ENCODE measurements around the gene TBC1D17. TPM values are rescaled to one million over a fixed set of nuclear protein-coding genes. Genes with fewer than 3 reads are reported as not detected.

Gene TBC1D17
- total and polyA plus RNA-seq, 2 of the 13 experiments (the other 11 are each of a cell fraction or from before 2014, with no cell fraction given) = 9.7 to 16.9 TPM

DNA sequence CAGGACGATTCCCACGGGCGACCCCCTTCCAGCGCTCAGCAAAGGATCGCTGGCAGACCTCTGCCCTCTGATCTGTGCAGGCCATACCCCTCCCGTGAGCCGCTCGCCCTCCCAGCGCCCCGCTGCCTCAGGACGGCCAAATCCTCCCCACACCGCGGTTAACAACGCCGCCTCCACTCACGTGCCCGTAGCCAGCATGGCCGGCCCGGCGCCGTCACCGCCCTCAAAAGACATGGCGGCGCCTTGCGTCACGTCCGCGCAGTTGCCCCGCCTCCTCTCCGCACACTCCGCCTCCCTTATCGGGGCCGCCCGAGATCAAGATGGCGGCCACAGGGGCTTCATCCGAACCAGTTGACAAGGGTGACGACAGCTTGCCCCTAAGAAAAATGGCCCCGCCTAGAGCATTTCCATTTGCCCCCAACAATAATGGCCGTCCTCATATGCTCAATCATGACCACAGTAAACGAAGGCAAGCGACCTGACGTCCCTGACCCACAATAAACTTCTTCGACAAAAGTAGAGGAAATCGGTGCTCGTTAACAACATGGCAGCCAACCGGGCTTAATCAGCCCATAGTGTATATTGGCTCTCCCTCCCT is 981 bp upstream of the TBC1D17 start (continued):
- TF ChIP-seq ZBTB44 (CRISPR knock-in tag; IDR thresholded peaks at IDR 0.05) (0 out of 2 replicates have a peak, but pooled peaks have one; percentile 16), ZNF207 (IDR thresholded peaks at IDR 0.05; ENCODE audit: borderline replicate concordance) (no peak), ZNF337 (CRISPR knock-in tag; IDR thresholded peaks at IDR 0.05; ENCODE audit: borderline replicate concordance, low read depth) (no peak), SKIL (CRISPR knock-in tag; IDR thresholded peaks at IDR 0.05; ENCODE audit: borderline replicate concordance) (no peak), MAFG (CRISPR knock-in tag; IDR thresholded peaks at IDR 0.05) (no peak), ZNF451 (CRISPR knock-in tag; IDR thresholded peaks at IDR 0.05) (no peak), MIER3 (CRISPR knock-in tag; IDR thresholded peaks at IDR 0.05; ENCODE audit: borderline replicate concordance) (peak; percentile 63; the same call in 1 of the 2 replicates), ZNF589 (CRISPR knock-in tag; conservative IDR thresholded peaks at IDR 0.05) (0 out of 2 replicates have a peak, but pooled peaks have one; percentile 73), ATF4 (CRISPR knock-in tag; IDR thresholded peaks at IDR 0.05) (peak in 1 of 2 experiments; percentile 80; a peak in 2 of 4 replicates), ZNF572 (CRISPR knock-in tag; IDR thresholded peaks at IDR 0.05) (no peak), PBX3 (CRISPR knock-in tag; IDR thresholded peaks at IDR 0.05; ENCODE audit: borderline replicate concordance) (no peak), GATAD2A (CRISPR knock-in tag; IDR thresholded peaks at IDR 0.05) (no peak), ZNF317 (CRISPR knock-in tag; IDR thresholded peaks at IDR 0.05) (peak; percentile 83), SSRP1 (CRISPR knock-in tag; IDR thresholded peaks at IDR 0.05) (no peak), ZNF678 (CRISPR knock-in tag; IDR thresholded peaks at IDR 0.05) (no peak), SP2 (CRISPR knock-in tag; IDR thresholded peaks at IDR 0.05) (peak; percentile 88), ADNP (CRISPR knock-in tag; IDR thresholded peaks at IDR 0.05) (no peak)
- TF ChIP-seq, protein P1, sequence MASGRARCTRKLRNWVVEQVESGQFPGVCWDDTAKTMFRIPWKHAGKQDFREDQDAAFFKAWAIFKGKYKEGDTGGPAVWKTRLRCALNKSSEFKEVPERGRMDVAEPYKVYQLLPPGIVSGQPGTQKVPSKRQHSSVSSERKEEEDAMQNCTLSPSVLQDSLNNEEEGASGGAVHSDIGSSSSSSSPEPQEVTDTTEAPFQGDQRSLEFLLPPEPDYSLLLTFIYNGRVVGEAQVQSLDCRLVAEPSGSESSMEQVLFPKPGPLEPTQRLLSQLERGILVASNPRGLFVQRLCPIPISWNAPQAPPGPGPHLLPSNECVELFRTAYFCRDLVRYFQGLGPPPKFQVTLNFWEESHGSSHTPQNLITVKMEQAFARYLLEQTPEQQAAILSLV (CRISPR knock-in tag; IDR thresholded peaks at IDR 0.05; ENCODE audit: borderline replicate concordance) = peak; percentile 68; the same call in 1 of the 2 replicates
- TF ChIP-seq, protein P2, sequence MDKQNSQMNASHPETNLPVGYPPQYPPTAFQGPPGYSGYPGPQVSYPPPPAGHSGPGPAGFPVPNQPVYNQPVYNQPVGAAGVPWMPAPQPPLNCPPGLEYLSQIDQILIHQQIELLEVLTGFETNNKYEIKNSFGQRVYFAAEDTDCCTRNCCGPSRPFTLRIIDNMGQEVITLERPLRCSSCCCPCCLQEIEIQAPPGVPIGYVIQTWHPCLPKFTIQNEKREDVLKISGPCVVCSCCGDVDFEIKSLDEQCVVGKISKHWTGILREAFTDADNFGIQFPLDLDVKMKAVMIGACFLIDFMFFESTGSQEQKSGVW (CRISPR knock-in tag; IDR thresholded peaks at IDR 0.05; ENCODE audit: borderline replicate concordance) = no peak
- TF ChIP-seq, protein P3, sequence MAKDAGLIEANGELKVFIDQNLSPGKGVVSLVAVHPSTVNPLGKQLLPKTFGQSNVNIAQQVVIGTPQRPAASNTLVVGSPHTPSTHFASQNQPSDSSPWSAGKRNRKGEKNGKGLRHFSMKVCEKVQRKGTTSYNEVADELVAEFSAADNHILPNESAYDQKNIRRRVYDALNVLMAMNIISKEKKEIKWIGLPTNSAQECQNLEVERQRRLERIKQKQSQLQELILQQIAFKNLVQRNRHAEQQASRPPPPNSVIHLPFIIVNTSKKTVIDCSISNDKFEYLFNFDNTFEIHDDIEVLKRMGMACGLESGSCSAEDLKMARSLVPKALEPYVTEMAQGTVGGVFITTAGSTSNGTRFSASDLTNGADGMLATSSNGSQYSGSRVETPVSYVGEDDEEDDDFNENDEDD (CRISPR knock-in tag; IDR thresholded peaks at IDR 0.05; ENCODE audit: borderline replicate concordance) = no peak
